ENCODE data around the gene ABCC5. TPM values are rescaled to one million over a fixed set of nuclear protein-coding genes. Genes with fewer than 3 reads are reported as not detected.

The ABCC5 gene
- total RNA-seq, 1 experiment from 2014 or later: 37.6 TPM

GRCh38 chr3:183911087-183911486 lies 106.6 kb downstream of the ABCC5 start:
- no peak overlapping the region for H3K27ac Mint-ChIP-seq

More at GRCh38 chr3:183911087-183911486, 106.6 kb downstream of the ABCC5 start:
- Histone ChIP-seq H3K4ac (ENCODE audit: low read depth, low read length) (no peak overlapping the region), H2BK5ac (ENCODE audit: insufficient read length, low read length) (no peak overlapping the region), H3K23me2 (ENCODE audit: insufficient read length, low read depth, low read length, poor library complexity, severe bottlenecking) (no peaks in the 10 kb centered on the region), H3K23ac (ENCODE audit: insufficient read length, low read depth, low read length) (no peak overlapping the region), H4K8ac (replicated peaks; ENCODE audit: insufficient read length, low read depth, low read length) (no peak overlapping the region), H2BK120ac (ENCODE audit: low read depth, low read length, poor library complexity, severe bottlenecking) (no peak overlapping the region), H3T11ph (ENCODE audit: low read length) (no peak overlapping the region), H3K9me3 (ENCODE audit: control insufficient read depth, low read depth, low read length) (no peaks in the 10 kb centered on the region), H2BK12ac (ENCODE audit: insufficient read length, low read depth, low read length) (no peak overlapping the region), H3K4me1 (ENCODE audit: insufficient read depth, low read length) (peaks cover 3% of the 10 kb centered on the region; the same call in 1 of the 2 replicates), H2AFZ (ENCODE audit: low read length) (no peak overlapping the region), H4K91ac (ENCODE audit: insufficient read length, low read depth, low read length) (no peak overlapping the region), H3K4me2 (ENCODE audit: insufficient read depth, insufficient read length, low read length) (no peak overlapping the region), H3K79me1 (ENCODE audit: insufficient read depth, low read depth, low read length, poor library complexity, severe bottlenecking) (no peaks in the 10 kb centered on the region), H3K79me2 (ENCODE audit: insufficient read depth, low read length) (no peaks in the 10 kb centered on the region), H3K27me3 (ENCODE audit: insufficient read depth, low read length) (no peaks in the 10 kb centered on the region), H2BK20ac (ENCODE audit: low read depth, low read length, poor library complexity, severe bottlenecking) (no peak overlapping the region), H3K27ac (ENCODE audit: insufficient read length, low read depth, low read length) (no peak overlapping the region), H3K9ac (ENCODE audit: extremely low read depth, insufficient read length, low read length) (no peak overlapping the region), H2BK15ac (ENCODE audit: low read depth, low read length) (no peak overlapping the region), H2AK5ac (ENCODE audit: insufficient read length, low read length) (no peak overlapping the region), H4K5ac (ENCODE audit: insufficient read length, low read depth, low read length) (no peak overlapping the region), H3K18ac (ENCODE audit: insufficient read length, low read depth, low read length) (no peak overlapping the region), H4K20me1 (ENCODE audit: control insufficient read depth, insufficient read depth, insufficient read length) (no peaks in the 10 kb centered on the region), H3K14ac (ENCODE audit: insufficient read depth, low read length) (no peak overlapping the region), H3K56ac (ENCODE audit: insufficient read length, low read depth, low read length) (no peak overlapping the region)
- DNase-seq: no peak
- WGBS (ENCODE audit: extremely low coverage, insufficient read length, low lambda C conversion rate): no CpG with 5 or more reads among the region's 6 CpGs
- Mint-ChIP-seq H3K27me3 (ENCODE audit: low read depth) (no peaks in the 10 kb centered on the region; the same call in 1 of the 2 replicates), H3K9me3 (no peaks in the 10 kb centered on the region), H3K4me1 (peaks cover 7 to 19% of the 10 kb centered on the region in 2 experiments), H3K4me3 (no peak overlapping the region), H3K36me3 (ENCODE audit: insufficient read depth in 1 of 3, low read depth in 3 of 3) (no peaks in the 10 kb centered on the region; a peak in 1 of 7 replicates)
- TF ChIP-seq, protein P1, sequence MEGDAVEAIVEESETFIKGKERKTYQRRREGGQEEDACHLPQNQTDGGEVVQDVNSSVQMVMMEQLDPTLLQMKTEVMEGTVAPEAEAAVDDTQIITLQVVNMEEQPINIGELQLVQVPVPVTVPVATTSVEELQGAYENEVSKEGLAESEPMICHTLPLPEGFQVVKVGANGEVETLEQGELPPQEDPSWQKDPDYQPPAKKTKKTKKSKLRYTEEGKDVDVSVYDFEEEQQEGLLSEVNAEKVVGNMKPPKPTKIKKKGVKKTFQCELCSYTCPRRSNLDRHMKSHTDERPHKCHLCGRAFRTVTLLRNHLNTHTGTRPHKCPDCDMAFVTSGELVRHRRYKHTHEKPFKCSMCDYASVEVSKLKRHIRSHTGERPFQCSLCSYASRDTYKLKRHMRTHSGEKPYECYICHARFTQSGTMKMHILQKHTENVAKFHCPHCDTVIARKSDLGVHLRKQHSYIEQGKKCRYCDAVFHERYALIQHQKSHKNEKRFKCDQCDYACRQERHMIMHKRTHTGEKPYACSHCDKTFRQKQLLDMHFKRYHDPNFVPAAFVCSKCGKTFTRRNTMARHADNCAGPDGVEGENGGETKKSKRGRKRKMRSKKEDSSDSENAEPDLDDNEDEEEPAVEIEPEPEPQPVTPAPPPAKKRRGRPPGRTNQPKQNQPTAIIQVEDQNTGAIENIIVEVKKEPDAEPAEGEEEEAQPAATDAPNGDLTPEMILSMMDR (conservative IDR thresholded peaks at IDR 0.05): no peak
